Urinary bladder (tissue), 4 donors: ENCODE measurements around the gene OXSR1. TPM values are rescaled to one million over a fixed set of nuclear protein-coding genes. Genes with fewer than 3 reads are reported as not detected.

Experiments used
- DNase-seq: peaks from one replicate; pipeline ENCODE4 v3.0.0-alpha.2; 2015; ENCODE audit errors: extremely low spot score
- H3K27ac ChIP-seq: one replicate; pipeline ENCODE4 v1.5.1; 2013; ENCODE audit warnings: low read depth, mild to moderate bottlenecking, moderate library complexity
- H3K36me3 ChIP-seq: one replicate; pipeline ENCODE4 v1.6.1; 2013; ENCODE audit warnings: mild to moderate bottlenecking, moderate library complexity; ENCODE audit not compliant: insufficient read depth
- H3K4me1 ChIP-seq: one replicate; pipeline ENCODE4 v1.6.1; 2013; ENCODE audit warnings: mild to moderate bottlenecking, moderate library complexity; ENCODE audit not compliant: insufficient read depth
- H3K4me3 ChIP-seq: one replicate; pipeline ENCODE4 v1.5.1; 2013; ENCODE audit warnings: low read depth, low read length
- WGBS: extraction: QIAGEN DNeasy Blood & Tissue Kit; methylation state at CpG from one replicate; pipeline ENCODE4 v1.1.7; 2013; 5-methylcytosine and 5-hydroxymethylcytosine counted together
- polyA plus RNA-seq: library from polyadenylated mRNA; stranded (reverse); fragments of 200-250 nt; gene quantifications from one replicate; pipeline ENCODE4 v1.2.3, GENCODE V29; 2013
- total RNA-seq: library from RNA; depleted of rRNA; stranded (reverse); fragments of >200 nt; gene quantifications from one replicate; pipeline ENCODE4 v1.2.3, GENCODE V29; 2014
- donor health status: healthy with polysubstance abuse.
- donor health status: healthy.

The OXSR1 gene
- total and polyA plus RNA-seq, 2 donors: 24.4 to 52.2 TPM

DNA sequence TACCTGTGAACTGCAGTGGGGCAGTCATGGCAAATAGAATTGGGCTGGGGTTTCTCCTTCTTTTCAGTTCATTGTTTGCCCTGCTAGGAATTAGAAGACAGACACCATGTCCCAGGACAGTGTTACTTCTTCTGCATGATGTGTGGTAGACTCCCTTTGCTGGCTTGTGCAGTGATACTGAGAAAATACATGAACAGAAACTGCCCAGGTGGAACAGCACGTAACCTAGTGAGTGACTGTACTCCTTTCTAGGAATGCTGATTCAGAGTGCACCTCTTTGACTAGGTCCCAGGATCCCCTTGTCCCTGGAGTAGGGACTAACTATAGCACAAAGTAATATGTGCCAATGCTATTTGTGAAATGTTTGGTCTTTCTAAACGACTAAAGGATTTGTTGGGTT lies 89.5 kb downstream of the OXSR1 start:
- no peak for DNase-seq
- 81% methylated on average over 2 of the region's 2 CpGs for WGBS
- no peak overlapping the region for H3K27ac ChIP-seq
- H3K4me1 ChIP-seq: no peaks in the 10 kb centered on the region
- H3K36me3 ChIP-seq: peaks cover 2% of the 10 kb centered on the region
- H3K4me3 ChIP-seq: no peak overlapping the region

- no peak for DNase-seq
- peaks cover 1% of the 10 kb centered on the region for H3K36me3 ChIP-seq
- H3K27ac ChIP-seq: no peak overlapping the region
- no peak overlapping the region for H3K4me3 ChIP-seq
- 78% methylated on average over 1 of the region's 1 CpG for WGBS
- no peaks in the 10 kb centered on the region for H3K4me1 ChIP-seq
Measured at GRCh38 chr3:38255627-38256026, 90.3 kb downstream of the OXSR1 start.

DNA sequence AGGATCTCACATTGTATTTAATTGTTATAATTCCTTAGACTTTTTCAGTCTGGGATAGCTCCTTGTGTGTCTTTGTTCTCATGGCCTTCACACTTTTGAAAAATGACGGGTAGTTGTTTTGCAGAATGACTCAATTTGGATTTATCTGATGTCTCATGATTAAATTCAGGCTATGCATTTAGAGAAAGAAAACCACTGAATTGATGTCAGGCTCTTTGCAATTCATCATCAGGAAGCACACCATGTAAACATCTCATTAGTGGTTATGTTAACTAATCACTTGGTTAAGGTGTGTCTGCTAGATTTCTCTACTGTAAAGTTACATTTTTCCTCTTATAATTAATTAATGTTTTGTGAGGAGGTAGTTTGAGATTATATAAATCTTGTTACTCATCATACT lies 92.2 kb downstream of the OXSR1 start:
- no peak overlapping the region for H3K27ac ChIP-seq
- 81% methylated on average over 1 of the region's 1 CpG for WGBS
- no peak for DNase-seq
- no peak overlapping the region for H3K4me3 ChIP-seq
- H3K4me1 ChIP-seq: no peaks in the 10 kb centered on the region
- no peaks in the 10 kb centered on the region for H3K36me3 ChIP-seq

DNA sequence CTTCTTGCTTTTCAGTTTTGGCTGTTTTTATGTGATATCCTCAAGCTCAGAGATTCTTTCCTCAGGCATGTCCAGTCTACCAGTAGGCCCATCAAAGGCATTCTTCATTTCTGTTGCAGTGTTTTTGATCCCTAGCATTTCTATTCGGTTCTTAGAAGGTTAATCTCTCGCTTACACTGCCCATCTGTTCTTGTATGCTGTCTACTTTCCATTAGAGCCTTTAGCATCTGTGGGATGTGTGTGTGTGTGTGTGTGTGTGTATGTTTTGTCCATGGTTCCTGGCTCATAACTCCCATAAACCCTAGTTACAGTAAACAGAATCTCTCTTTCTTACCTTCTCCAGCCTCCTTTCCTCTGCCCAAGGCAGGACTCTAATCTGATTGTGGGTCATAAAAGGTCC lies 95.1 kb downstream of the OXSR1 start:
- no peak overlapping the region for H3K4me3 ChIP-seq
- WGBS: 79% methylated on average over 2 of the region's 2 CpGs
- DNase-seq: no peak

GRCh38 chr3:38264353-38264771 lies 99.0 kb downstream of the OXSR1 start:
- Histone ChIP-seq H3K4me1 (no peaks in the 10 kb centered on the region), H3K27ac (no peak overlapping the region), H3K36me3 (no peaks in the 10 kb centered on the region), H3K4me3 (no peak overlapping the region)
- no peak for DNase-seq
- 0% methylated on average over 1 of the region's 1 CpG for WGBS

More for the DNA sequence above, 95.1 kb downstream of the OXSR1 start:
- Histone ChIP-seq H3K4me1 (no peaks in the 10 kb centered on the region), H3K36me3 (no peaks in the 10 kb centered on the region), H3K27ac (no peak overlapping the region)

- no peaks in the 10 kb centered on the region for H3K4me1 ChIP-seq
- 87% methylated on average over 1 of the region's 1 CpG for WGBS
- no peak overlapping the region for H3K4me3 ChIP-seq
- H3K27ac ChIP-seq: no peak overlapping the region
- DNase-seq: no peak
- H3K36me3 ChIP-seq: no peaks in the 10 kb centered on the region
Measured at GRCh38 chr3:38264779-38265178, 99.4 kb downstream of the OXSR1 start.

DNA sequence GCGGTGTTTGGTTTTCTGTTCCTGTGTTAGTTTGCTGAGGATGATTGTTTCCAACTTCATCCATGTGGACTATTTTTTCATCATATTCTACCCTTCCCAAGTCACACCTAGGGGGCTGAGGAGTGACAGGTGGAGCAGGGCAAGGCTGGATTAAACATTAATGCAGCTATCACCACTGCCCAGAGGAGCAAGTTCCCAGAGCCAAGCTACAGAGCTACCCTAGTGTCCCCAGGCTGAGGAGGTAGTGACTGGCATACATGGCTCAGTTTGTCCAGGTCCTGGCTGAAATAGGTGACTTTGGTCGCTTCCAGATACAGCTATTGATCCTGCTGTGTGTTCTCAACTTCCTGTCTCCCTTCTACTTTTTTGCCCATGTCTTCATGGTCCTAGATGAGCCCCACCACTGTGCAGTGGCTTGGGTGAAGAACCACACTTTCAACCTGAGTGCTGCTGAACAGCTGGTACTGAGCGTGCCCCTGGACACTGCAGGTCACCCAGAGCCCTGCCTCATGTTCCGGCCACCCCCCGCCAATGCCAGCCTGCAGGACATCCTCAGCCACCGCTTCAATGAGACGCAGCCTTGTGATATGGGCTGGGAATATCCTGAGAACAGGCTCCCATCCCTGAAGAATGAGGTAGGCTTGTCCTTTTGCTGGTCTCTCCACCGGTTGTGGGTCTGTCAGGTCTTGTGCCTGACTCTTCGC lies 100.4 kb downstream of the OXSR1 start, which contains the start of gene SLC22A13:
TSS of gene SLC22A13 (plus strand) at position 209 of the 704 bp plus-strand sequence. CDS start at position 258, 49 bp downstream.
- 95% methylated on average over 9 of the region's 9 CpGs for WGBS

DNA sequence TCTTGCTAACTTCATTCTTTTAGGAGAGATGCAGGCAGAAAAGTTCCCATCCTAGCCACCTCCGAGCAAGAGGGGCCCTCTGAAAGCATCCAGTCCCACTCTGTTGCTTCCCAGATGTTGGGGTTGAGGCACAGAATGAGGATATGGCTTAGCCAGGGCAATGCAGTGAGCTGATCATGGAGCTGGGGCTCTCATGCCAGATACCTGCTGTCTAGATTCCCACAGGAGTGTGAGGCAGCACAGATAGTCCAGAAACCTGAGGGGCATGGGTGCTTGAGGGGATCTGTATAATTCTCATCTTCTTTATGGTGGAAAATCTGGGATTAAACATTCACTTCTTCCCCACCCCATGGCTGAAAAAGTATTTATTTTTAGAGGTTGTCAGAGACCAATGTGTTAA lies 101.5 kb downstream of the OXSR1 start:
- 84% methylated on average over 1 of the region's 1 CpG for WGBS
- DNase-seq: no peak
- Histone ChIP-seq H3K36me3 (no peaks in the 10 kb centered on the region), H3K4me3 (no peak overlapping the region), H3K4me1 (no peaks in the 10 kb centered on the region), H3K27ac (no peak overlapping the region)

More for the DNA sequence above, 100.4 kb downstream of the OXSR1 start, which contains the start of gene SLC22A13:
- Histone ChIP-seq H3K36me3 (no peaks in the 10 kb centered on the region), H3K27ac (no peak within 1 kb of the TSS), H3K4me3 (no peak within 1 kb of the TSS), H3K4me1 (no peaks in the 10 kb centered on the region)
- DNase-seq: no peak

GRCh38 chr3:38267662-38268061 lies 102.3 kb downstream of the OXSR1 start:
- no peaks in the 10 kb centered on the region for H3K36me3 ChIP-seq
- whole genome bisulfite sequencing: 78% methylated on average over 2 of the region's 2 CpGs
- DNase-seq: no peak
- no peaks in the 10 kb centered on the region for H3K4me1 ChIP-seq
- H3K27ac ChIP-seq: no peak overlapping the region
- H3K4me3 ChIP-seq: no peak overlapping the region

DNA sequence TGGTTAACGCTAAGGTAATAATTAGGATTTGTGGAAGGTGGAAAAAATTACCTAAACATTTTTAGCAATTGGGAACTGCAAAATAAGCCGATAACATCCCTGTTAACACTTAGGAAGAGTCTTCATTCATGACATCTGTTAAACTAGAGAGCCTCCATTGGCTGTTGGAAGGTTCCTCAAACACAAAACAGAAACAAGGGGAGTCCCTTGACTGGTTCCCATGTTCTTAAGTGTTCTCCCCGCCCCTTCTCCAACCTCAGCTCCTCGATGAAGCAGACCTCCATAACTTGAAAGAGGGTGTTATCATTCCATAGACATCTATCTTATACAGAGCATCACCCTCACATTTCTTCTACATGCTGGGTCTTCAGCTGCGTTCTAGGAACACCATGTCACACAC lies 102.8 kb downstream of the OXSR1 start:
- no peak for DNase-seq
- no peak overlapping the region for H3K27ac ChIP-seq
- WGBS: 78% methylated on average over 5 of the region's 5 CpGs
- no peaks in the 10 kb centered on the region for H3K36me3 ChIP-seq
- no peaks in the 10 kb centered on the region for H3K4me1 ChIP-seq
- H3K4me3 ChIP-seq: no peak overlapping the region

DNA sequence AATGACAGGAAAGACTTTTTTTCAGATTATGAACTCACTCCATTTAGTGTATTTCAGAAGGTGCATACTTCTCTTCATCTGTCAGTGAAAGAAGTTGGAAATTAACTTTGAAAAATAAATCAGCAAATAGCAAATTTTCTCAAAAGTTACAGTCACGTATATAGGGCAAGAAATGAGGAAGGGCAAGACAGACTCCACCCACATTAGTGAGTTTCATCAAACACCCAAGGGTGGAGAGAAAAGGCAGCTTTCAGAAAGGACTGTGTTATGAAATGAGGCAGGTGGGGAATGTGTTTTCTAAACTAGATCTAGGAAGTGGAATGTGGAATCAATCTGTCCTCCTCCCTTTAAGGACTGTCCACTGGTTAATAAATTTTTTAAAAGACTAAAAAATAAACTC lies 103.2 kb downstream of the OXSR1 start:
- WGBS: 69% methylated on average over 1 of the region's 1 CpG
- Histone ChIP-seq H3K4me1 (no peaks in the 10 kb centered on the region), H3K27ac (no peak overlapping the region), H3K4me3 (no peak overlapping the region), H3K36me3 (no peaks in the 10 kb centered on the region)
- DNase-seq: no peak

GRCh38 chr3:38270606-38271005 lies 105.3 kb downstream of the OXSR1 start:
- H3K4me1 ChIP-seq: no peaks in the 10 kb centered on the region
- H3K27ac ChIP-seq: no peak overlapping the region
- no peaks in the 10 kb centered on the region for H3K36me3 ChIP-seq
- DNase-seq: no peak
- no peak overlapping the region for H3K4me3 ChIP-seq
- 80% methylated on average over 3 of the region's 3 CpGs for WGBS

- WGBS: 96% methylated on average over 5 of the region's 5 CpGs
- H3K36me3 ChIP-seq: no peaks in the 10 kb centered on the region
- no peak overlapping the region for H3K27ac ChIP-seq
- no peak for DNase-seq
- H3K4me1 ChIP-seq: no peaks in the 10 kb centered on the region
- H3K4me3 ChIP-seq: no peak overlapping the region
Measured at GRCh38 chr3:38271553-38271952, 106.2 kb downstream of the OXSR1 start.

GRCh38 chr3:38274864-38275649 lies 109.7 kb downstream of the OXSR1 start:
- no peak overlapping the region for H3K4me3 ChIP-seq
- no peaks in the 10 kb centered on the region for H3K4me1 ChIP-seq
- DNase-seq: no peak
- no peaks in the 10 kb centered on the region for H3K36me3 ChIP-seq
- no peak overlapping the region for H3K27ac ChIP-seq
- 94% methylated on average over 21 of the region's 21 CpGs for WGBS
